GM18868 (cell line): ENCODE data around the gene RAB39A.
"Not testable (repeated sequence)": the region's sequence is repeated elsewhere in the genome, so short reads cannot be mapped to it uniquely, and the experiment has no call there.

Source experiments
- ATAC-seq: cut with Tn5 transposase; IDR thresholded peaks from one replicate; pipeline ENCODE4 v1.9.1; 2021; ENCODE audit warnings: mild to moderate bottlenecking, moderate library complexity; ENCODE audit not compliant: unreplicated experiment

RAB39A gene

GRCh38 chr11:107928046-107928766 is at the start of gene RAB39A:
Gene RAB39A (plus strand): TSS chr11:107928448. CDS start chr11:107928569, 121 bp downstream.
- ATAC-seq: peak; percentile 90

GRCh38 chr11:107881471-107881870 is 46.8 kb upstream of the RAB39A start:
- ATAC-seq: not testable (repeated sequence)

GRCh38 chr11:107882095-107882820 is 46.0 kb upstream of the RAB39A start:
- no peak for ATAC-seq

GRCh38 chr11:107898270-107898669 is 30.0 kb upstream of the RAB39A start:
- peak; percentile 87 for ATAC-seq

- ATAC-seq: no peak
These were observed 20.0 kb upstream of the RAB39A start for GRCh38 chr11:107908211-107908610.

- not testable (repeated sequence) for ATAC-seq
These were observed 15.8 kb upstream of the RAB39A start for GRCh38 chr11:107912415-107912814.

GRCh38 chr11:107915229-107915628 is 13.0 kb upstream of the RAB39A start:
- no peak for ATAC-seq

GRCh38 chr11:107916671-107917241 is 11.5 kb upstream of the RAB39A start:
- ATAC-seq: peak; percentile 48

GRCh38 chr11:107921997-107922396 is 6.3 kb upstream of the RAB39A start:
- ATAC-seq: no peak

GRCh38 chr11:107923519-107923918 is 4.7 kb upstream of the RAB39A start:
- ATAC-seq: not testable (repeated sequence)

GRCh38 chr11:107924306-107924705 is 3.9 kb upstream of the RAB39A start:
- no peak for ATAC-seq

GRCh38 chr11:107927559-107927958 is 689 bp upstream of the RAB39A start:
- no peak for ATAC-seq

- ATAC-seq: peak; percentile 6
These were observed 689 bp downstream of the RAB39A start for GRCh38 chr11:107928767-107929507.

GRCh38 chr11:107929611-107930200 is 1.5 kb downstream of the RAB39A start:
- ATAC-seq: peak; percentile 28

- no peak for ATAC-seq
These were observed 3.0 kb downstream of the RAB39A start for GRCh38 chr11:107931206-107931605.

GRCh38 chr11:107947904-107948303 is 19.7 kb downstream of the RAB39A start:
- no peak for ATAC-seq

GRCh38 chr11:107948328-107948727 is 20.1 kb downstream of the RAB39A start:
- not testable (repeated sequence) for ATAC-seq

- no peak for ATAC-seq
These were observed 22.9 kb downstream of the RAB39A start for GRCh38 chr11:107951155-107951554.

- no peak for ATAC-seq
These were observed 25.2 kb downstream of the RAB39A start for GRCh38 chr11:107953446-107953845.

- no peak for ATAC-seq
These were observed 28.3 kb downstream of the RAB39A start for GRCh38 chr11:107956543-107956942.

- peak; percentile 66 for ATAC-seq
These were observed 28.9 kb downstream of the RAB39A start for GRCh38 chr11:107957109-107957588.
